ENCODE measurements around the gene DAGLA. TPM values are rescaled to one million over a fixed set of nuclear protein-coding genes. Genes with fewer than 3 reads are reported as not detected.

DAGLA gene
- total and polyA plus RNA-seq, 7 donors: 0.57 to 5.1 (median 2.1) TPM

- H3K4me3 ChIP-seq: no peak overlapping the region
- no peaks in the 10 kb centered on the region for H3K9me3 ChIP-seq
- no peaks in the 10 kb centered on the region for H3K36me3 ChIP-seq (ENCODE audit: insufficient read depth in 1 of 2, low read depth in 1 of 2)
- no peak for ATAC-seq
- no peak overlapping the region for H3K27ac ChIP-seq
- 36 to 53% (median 40%) methylated on average over 12 to 13 of the region's 13 CpGs for WGBS, 3 donors
- DNase-seq: no peak
- no peak for TF ChIP-seq CTCF (IDR thresholded peaks at IDR 0.05)
- intact Hi-C loops (cut with DNase I): no loop called here
- H3K4me1 ChIP-seq: no peaks in the 10 kb centered on the region
- H3K27me3 ChIP-seq (ENCODE audit: insufficient read depth in 3 of 3, low read length in 2 of 3): peaks cover 0 to 26% (median 10%) of the 10 kb centered on the region in 3 donors
These were observed 80.8 kb downstream of the DAGLA start for GRCh38 chr11:61760946-61761345.

- no peak for TF ChIP-seq CTCF (IDR thresholded peaks at IDR 0.05)
- Histone ChIP-seq H3K27me3 (ENCODE audit: insufficient read depth in 3 of 3, low read length in 2 of 3) (peaks cover 0 to 26% (median 10%) of the 10 kb centered on the region in 3 donors), H3K36me3 (ENCODE audit: insufficient read depth in 1 of 2, low read depth in 1 of 2) (no peaks in the 10 kb centered on the region), H3K9me3 (no peaks in the 10 kb centered on the region), H3K27ac (no peak overlapping the region), H3K4me3 (no peak overlapping the region), H3K4me1 (no peaks in the 10 kb centered on the region)
- no peak for ATAC-seq
- DNase-seq: no peak
- WGBS, 3 donors: 68 to 79% (median 70%) methylated on average over 11 of the region's 11 CpGs
- intact Hi-C loops (cut with DNase I): no loop called here
These were observed 81.4 kb downstream of the DAGLA start for GRCh38 chr11:61761440-61762222.

DNA sequence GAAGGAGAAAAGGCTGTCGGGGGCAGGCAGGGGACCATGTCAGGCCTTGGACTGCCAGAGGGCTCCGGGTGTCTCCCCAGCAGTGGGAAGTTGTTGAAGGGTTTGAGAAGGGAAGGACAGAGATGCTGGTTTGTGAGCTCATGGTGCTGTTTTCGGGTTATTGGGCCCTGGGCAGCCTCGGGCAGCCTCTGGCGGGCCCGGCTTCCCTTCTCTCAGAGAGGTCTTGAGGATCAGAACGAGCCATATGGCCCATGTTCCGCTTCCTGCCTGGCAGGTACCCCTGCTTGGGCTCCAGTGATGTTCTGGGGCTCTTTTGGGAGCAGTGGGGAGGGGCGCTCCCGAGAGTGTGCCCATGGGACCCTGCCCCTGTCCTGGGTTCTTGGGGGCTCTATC, 82.0 kb downstream of the DAGLA start:
- WGBS, 3 donors: 59 to 71% (median 61%) methylated on average over 8 to 10 of the region's 10 CpGs
- Histone ChIP-seq H3K4me3 (no peak overlapping the region), H3K4me1 (no peaks in the 10 kb centered on the region), H3K27me3 (ENCODE audit: insufficient read depth in 3 of 3, low read length in 2 of 3) (peaks cover 0 to 26% (median 8%) of the 10 kb centered on the region in 3 donors), H3K36me3 (ENCODE audit: insufficient read depth in 1 of 2, low read depth in 1 of 2) (no peaks in the 10 kb centered on the region), H3K27ac (no peak overlapping the region), H3K9me3 (no peaks in the 10 kb centered on the region)
- intact Hi-C loops (cut with DNase I): no loop called here
- ATAC-seq (no peak), DNase-seq (no peak)
- no peak for TF ChIP-seq CTCF (IDR thresholded peaks at IDR 0.05)

- Histone ChIP-seq H3K27me3 (ENCODE audit: insufficient read depth in 3 of 3, low read length in 2 of 3) (peaks cover 0 to 26% (median 8%) of the 10 kb centered on the region in 3 donors), H3K4me3 (no peak overlapping the region), H3K4me1 (no peaks in the 10 kb centered on the region), H3K36me3 (ENCODE audit: insufficient read depth in 1 of 2, low read depth in 1 of 2) (no peaks in the 10 kb centered on the region), H3K27ac (no peak overlapping the region), H3K9me3 (no peaks in the 10 kb centered on the region)
- WGBS, 3 donors: 19 to 25% (median 23%) methylated on average over 15 of the region's 15 CpGs
- no peak for TF ChIP-seq CTCF (IDR thresholded peaks at IDR 0.05)
- ATAC-seq (no peak), DNase-seq (no peak)
- intact Hi-C loops (cut with DNase I): no loop called here
These were observed 82.6 kb downstream of the DAGLA start for GRCh38 chr11:61762798-61763197.
